ENCODE results near the gene TRMT11. TPM values are rescaled to one million over a fixed set of nuclear protein-coding genes. Genes with fewer than 3 reads are reported as not detected.

The TRMT11 gene
- total and polyA plus RNA-seq, 2 of the 13 experiments (the other 11 are each of a cell fraction or from before 2014, with no cell fraction given) = 42.2 to 81.9 TPM

- Histone ChIP-seq H3K4me2 (ENCODE audit: low read depth, low read length) (no peak overlapping the region), H3K9me3 (ENCODE audit: low read length) (no peaks in the 10 kb centered on the region), H3K79me2 (ENCODE audit: insufficient read depth, low read length) (peaks cover 10% of the 10 kb centered on the region), H3K27me3 (ENCODE audit: control insufficient read depth in 1 of 2, insufficient read depth in 2 of 2, low read length in 2 of 2) (no peaks in the 10 kb centered on the region), H3K27ac (ENCODE audit: extremely low read length, insufficient read depth, low read length) (no peak overlapping the region), H3K4me1 (ENCODE audit: insufficient read depth, low read length) (peaks cover 14% of the 10 kb centered on the region), H3K4me3 (replicated peaks in 1 of 3; ENCODE audit: insufficient read depth in 1 of 3, low read depth in 2 of 3, low read length in 3 of 3) (no peak overlapping the region), H3K9ac (ENCODE audit: insufficient read depth, low read depth, low read length) (no peak overlapping the region), H4K20me1 (ENCODE audit: insufficient read depth, low read length) (no peaks in the 10 kb centered on the region), H2AFZ (ENCODE audit: low read length) (no peak overlapping the region), H3K36me3 (replicated peaks in 1 of 2; ENCODE audit: control insufficient read depth in 1 of 2, insufficient read depth in 2 of 2, low read length in 2 of 2) (peaks cover 4 to 18% of the 10 kb centered on the region in 2 experiments)
- in situ Hi-C loops (cut with HindIII; ENCODE audit: extremely low pct_ligation_motif_present, low pct_unique_long_range_greater_than_20kb) (no loop called here), intact Hi-C loops (cut with micrococcal nuclease; ENCODE audit: unreplicated experiment) (no loop called here)
- DNase-seq (ENCODE audit: low spot score) (no peak), FAIRE-seq (no peak), ATAC-seq (no peak)
- no peak for TF ChIP-seq ZNF773 (CRISPR knock-in tag; IDR thresholded peaks at IDR 0.05; ENCODE audit: borderline replicate concordance)
- TF ChIP-seq HIVEP1 (CRISPR knock-in tag; IDR thresholded peaks at IDR 0.05) = no peak
- no peak for TF ChIP-seq NFE2 (CRISPR knock-in tag; IDR thresholded peaks at IDR 0.05)
- no peak for TF ChIP-seq NCOR1 (IDR thresholded peaks at IDR 0.05; ENCODE audit: borderline replicate concordance, low read length)
- POLR2A ChIA-PET = no interaction called here
- WGBS (ENCODE audit: low lambda C conversion rate) = 98% methylated on average over 1 of the region's 1 CpG
- CTCF ChIA-PET (ENCODE audit: low intra/inter-chr PET ratio, low total read pairs) = no interaction called here
- BruUV-seq (replicated peaks) = no TSS peak
Measured at GRCh38 chr6:125966569-125966968, 19.8 kb upstream of the TRMT11 start.

GRCh38 chr6:125968493-125968892, 17.8 kb upstream of the TRMT11 start:
- CTCF ChIA-PET (ENCODE audit: low intra/inter-chr PET ratio, low total read pairs) = no interaction called here
- peaks cover 6% of the 10 kb centered on the region for H3K79me2 ChIP-seq (ENCODE audit: insufficient read depth, low read length)
- H3K4me3 ChIP-seq (replicated peaks in 1 of 3; ENCODE audit: insufficient read depth in 1 of 3, low read depth in 2 of 3, low read length in 3 of 3) = no peak overlapping the region
- FAIRE-seq = no peak
- POLR2A ChIA-PET = no interaction called here
- 95% methylated on average over 2 of the region's 2 CpGs for WGBS (ENCODE audit: low lambda C conversion rate)
- no peaks in the 10 kb centered on the region for H4K20me1 ChIP-seq (ENCODE audit: insufficient read depth, low read length)
- intact Hi-C loops (cut with micrococcal nuclease; ENCODE audit: unreplicated experiment) = no loop called here
- no peak for DNase-seq (ENCODE audit: low spot score)
- H3K4me2 ChIP-seq (ENCODE audit: low read depth, low read length) = no peak overlapping the region
- no peak for ATAC-seq
- H3K27me3 ChIP-seq (ENCODE audit: control insufficient read depth in 1 of 2, insufficient read depth in 2 of 2, low read length in 2 of 2) = no peaks in the 10 kb centered on the region
- H3K36me3 ChIP-seq (replicated peaks in 1 of 2; ENCODE audit: control insufficient read depth in 1 of 2, insufficient read depth in 2 of 2, low read length in 2 of 2) = peaks cover 5 to 24% of the 10 kb centered on the region in 2 experiments
- in situ Hi-C loops (cut with HindIII; ENCODE audit: extremely low pct_ligation_motif_present, low pct_unique_long_range_greater_than_20kb) = no loop called here
- H2AFZ ChIP-seq (ENCODE audit: low read length) = no peak overlapping the region
- H3K4me1 ChIP-seq (ENCODE audit: insufficient read depth, low read length) = peaks cover 7% of the 10 kb centered on the region
- H3K9ac ChIP-seq (ENCODE audit: insufficient read depth, low read depth, low read length) = no peak overlapping the region
- no peak overlapping the region for H3K27ac ChIP-seq (ENCODE audit: extremely low read length, insufficient read depth, low read length)
- no peaks in the 10 kb centered on the region for H3K9me3 ChIP-seq (ENCODE audit: low read length)
- BruUV-seq (replicated peaks) = no TSS peak
- TF ChIP-seq THRA (CRISPR knock-in tag; IDR thresholded peaks at IDR 0.05; ENCODE audit: borderline replicate concordance) (no peak), HMGXB3 (CRISPR knock-in tag; IDR thresholded peaks at IDR 0.05; ENCODE audit: borderline replicate concordance) (no peak), GTF3A (CRISPR knock-in tag; conservative IDR thresholded peaks at IDR 0.05) (no peak), GATA4 (IDR thresholded peaks at IDR 0.05; ENCODE audit: borderline replicate concordance, low read depth) (no peak), ATRX (CRISPR knock-in tag; IDR thresholded peaks at IDR 0.05; ENCODE audit: borderline replicate concordance) (no peak), HOXA9 (CRISPR knock-in tag; IDR thresholded peaks at IDR 0.05; ENCODE audit: borderline replicate concordance) (no peak), TEAD2 (CRISPR knock-in tag; IDR thresholded peaks at IDR 0.05) (no peak)
- TF ChIP-seq, protein P1, sequence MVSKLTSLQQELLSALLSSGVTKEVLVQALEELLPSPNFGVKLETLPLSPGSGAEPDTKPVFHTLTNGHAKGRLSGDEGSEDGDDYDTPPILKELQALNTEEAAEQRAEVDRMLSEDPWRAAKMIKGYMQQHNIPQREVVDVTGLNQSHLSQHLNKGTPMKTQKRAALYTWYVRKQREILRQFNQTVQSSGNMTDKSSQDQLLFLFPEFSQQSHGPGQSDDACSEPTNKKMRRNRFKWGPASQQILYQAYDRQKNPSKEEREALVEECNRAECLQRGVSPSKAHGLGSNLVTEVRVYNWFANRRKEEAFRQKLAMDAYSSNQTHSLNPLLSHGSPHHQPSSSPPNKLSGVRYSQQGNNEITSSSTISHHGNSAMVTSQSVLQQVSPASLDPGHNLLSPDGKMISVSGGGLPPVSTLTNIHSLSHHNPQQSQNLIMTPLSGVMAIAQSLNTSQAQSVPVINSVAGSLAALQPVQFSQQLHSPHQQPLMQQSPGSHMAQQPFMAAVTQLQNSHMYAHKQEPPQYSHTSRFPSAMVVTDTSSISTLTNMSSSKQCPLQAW (CRISPR knock-in tag; IDR thresholded peaks at IDR 0.05) = no peak

All from HepG2 (cell line).